Keratinocyte (primary cell): Measurements from ENCODE around the gene HMGB1. TPM values are rescaled to one million over a fixed set of nuclear protein-coding genes. Genes with fewer than 3 reads are reported as not detected.

Experiments used
- DNase-seq: peaks from one replicate; pipeline ENCODE4 v3.0.0-alpha.2; 2011; ENCODE audit warnings: low read depth, missing footprints, low spot score
- FAIRE-seq: peaks from 2 replicates; lab custom pipeline; 2011; peaks lifted over from hg19 to GRCh38; lab: Jason Lieb, UNC
- H2AFZ ChIP-seq: 2 replicates; pipeline ENCODE4 v1.6.0; 2012; ENCODE audit warnings: low read length, control low read depth, inconsistent platforms; ENCODE audit not compliant: control insufficient read depth
- H3K27ac ChIP-seq: 2 replicates; pipeline ENCODE4 v1.5.1; 2011; ENCODE audit warnings: low read length; ENCODE audit not compliant: control insufficient read depth, insufficient read depth
- H3K27me3 ChIP-seq: 3 replicates; pipeline ENCODE4 v1.6.0; 2011; ENCODE audit warnings: low read length; ENCODE audit not compliant: control insufficient read depth, insufficient read depth; ENCODE audit errors: extremely low read depth
- H3K36me3 ChIP-seq, 2 experiments: 2 replicates in 1 of 2; 3 replicates in 1 of 2; pipeline ENCODE4 v1.5.1; 2011; ENCODE audit warnings: low read length in 2 of 2, mild to moderate bottlenecking in 1 of 2; ENCODE audit not compliant: control insufficient read depth in 2 of 2, insufficient read depth in 2 of 2; ENCODE audit errors: extremely low read depth in 1 of 2
- H3K4me1 ChIP-seq: 3 replicates; pipeline ENCODE4 v1.5.1; 2011; ENCODE audit warnings: low read length; ENCODE audit not compliant: control insufficient read depth, insufficient read depth; ENCODE audit errors: extremely low read depth
- H3K4me2 ChIP-seq: 3 replicates; pipeline ENCODE4 v1.6.0; 2011; ENCODE audit warnings: low read depth, low read length; ENCODE audit not compliant: control insufficient read depth, insufficient read depth; ENCODE audit errors: extremely low read depth
- H3K4me3 ChIP-seq, 3 experiments: fragments of 200-600 bp in 1 of 3; sonication (generic) in 1 of 3; 2 replicates in 2 of 3; 3 replicates in 1 of 3; pipeline ENCODE4 v1.5.1; 2011 to 2016; ENCODE audit warnings: low read length in 3 of 3, mild to moderate bottlenecking in 3 of 3, control low read depth in 2 of 3, inconsistent platforms in 1 of 3, low read depth in 1 of 3, mixed read lengths in 1 of 3, mixed run types in 1 of 3, moderate library complexity in 1 of 3; ENCODE audit not compliant: control insufficient read depth in 2 of 3, insufficient read depth in 2 of 3; ENCODE audit errors: extremely low read depth in 1 of 3
- H3K79me2 ChIP-seq: 2 replicates; pipeline ENCODE4 v1.6.0; 2012; ENCODE audit warnings: low read length; ENCODE audit not compliant: control insufficient read depth, insufficient read depth
- H3K9ac ChIP-seq: 3 replicates; pipeline ENCODE4 v1.6.0; 2011; ENCODE audit warnings: low read length; ENCODE audit not compliant: control insufficient read depth, insufficient read depth; ENCODE audit errors: extremely low read depth
- H3K9me1 ChIP-seq: 3 replicates; pipeline ENCODE4 v1.6.0; 2011; ENCODE audit warnings: low read length; ENCODE audit not compliant: control insufficient read depth, insufficient read depth; ENCODE audit errors: extremely low read depth
- H3K9me3 ChIP-seq: 2 replicates; pipeline ENCODE4 v1.5.1; 2012; ENCODE audit warnings: low read depth, low read length; ENCODE audit not compliant: control insufficient read depth
- H4K20me1 ChIP-seq: 3 replicates; pipeline ENCODE4 v1.6.0; 2011; ENCODE audit warnings: low read length; ENCODE audit not compliant: control insufficient read depth, insufficient read depth; ENCODE audit errors: extremely low read depth
- EZH2 ChIP-seq: IDR thresholded peaks from one replicate; pipeline ENCODE4 v1.6.1; 2012; ENCODE audit warnings: inconsistent platforms, mild to moderate bottlenecking, low read length, moderate library complexity
- dilution Hi-C: fragments of 300-500 bp; cut with MboI; formaldehyde crosslinking; loops from one replicate; pipeline ENCODE4 v1.7.0; 2020; ENCODE audit warnings: low sequenced_read_pairs; ENCODE audit not compliant: extremely low pct_ligation_motif_present
- polyA plus RNA-seq, 5 experiments: library from polyadenylated mRNA; depleted of rRNA in 3 of 5; stranded (reverse) in 3 of 5; stranded (forward) in 1 of 5; unstranded in 1 of 5; fragments of >200 nt; gene quantifications; 1 replicate in 1 of 5; 2 replicates in 3 of 5; 3 replicates in 1 of 5; pipeline versions ENCODE4 v1.2.1 to v1.2.3, GENCODE V29; 2011 to 2012; ENCODE audit warnings: missing spikeins in 2 of 5, low read depth in 1 of 5, low replicate concordance in 1 of 5
- TF ChIP-seq, protein P1 (sequence below), 3 experiments: IDR thresholded peaks in 1 of 3; conservative IDR thresholded peaks in 1 of 3; optimal IDR thresholded peaks in 1 of 3; 2 replicates in 2 of 3; 3 replicates in 1 of 3; pipeline versions ENCODE3 to v1.5.1; 2011; ENCODE audit warnings: low read length in 3 of 3, mild to moderate bottlenecking in 3 of 3, moderate library complexity in 2 of 3, control low read depth in 1 of 3, inconsistent platforms in 1 of 3; ENCODE audit not compliant: insufficient read depth in 2 of 3; ENCODE audit errors: extremely low read depth in 1 of 3

Gene HMGB1
- polyA plus RNA-seq, 1 donor (not counting 4 experiments of a cell fraction or from before 2014, with no cell fraction given): 221 TPM

DNA sequence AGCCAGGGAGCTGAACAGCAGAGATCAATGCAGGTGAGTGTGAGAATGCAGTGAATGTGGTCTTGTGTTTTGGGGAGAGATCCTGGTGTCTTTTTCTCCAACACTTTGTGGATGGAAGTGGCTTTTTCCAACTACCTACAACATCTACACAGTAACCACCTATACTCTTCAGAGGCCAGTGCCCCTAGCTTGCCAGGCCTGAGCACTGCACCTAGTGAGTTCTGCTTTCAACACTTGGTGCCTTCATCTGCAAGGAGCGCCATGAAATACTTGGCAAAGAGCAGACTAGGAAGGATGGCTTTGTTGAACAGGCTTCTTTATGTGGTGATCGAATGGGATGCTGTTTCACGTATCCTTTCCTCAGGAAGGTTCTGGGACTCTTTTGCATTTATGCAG, 21.3 kb upstream of the HMGB1 start:
- no peak overlapping the region for H3K27ac ChIP-seq

DNA sequence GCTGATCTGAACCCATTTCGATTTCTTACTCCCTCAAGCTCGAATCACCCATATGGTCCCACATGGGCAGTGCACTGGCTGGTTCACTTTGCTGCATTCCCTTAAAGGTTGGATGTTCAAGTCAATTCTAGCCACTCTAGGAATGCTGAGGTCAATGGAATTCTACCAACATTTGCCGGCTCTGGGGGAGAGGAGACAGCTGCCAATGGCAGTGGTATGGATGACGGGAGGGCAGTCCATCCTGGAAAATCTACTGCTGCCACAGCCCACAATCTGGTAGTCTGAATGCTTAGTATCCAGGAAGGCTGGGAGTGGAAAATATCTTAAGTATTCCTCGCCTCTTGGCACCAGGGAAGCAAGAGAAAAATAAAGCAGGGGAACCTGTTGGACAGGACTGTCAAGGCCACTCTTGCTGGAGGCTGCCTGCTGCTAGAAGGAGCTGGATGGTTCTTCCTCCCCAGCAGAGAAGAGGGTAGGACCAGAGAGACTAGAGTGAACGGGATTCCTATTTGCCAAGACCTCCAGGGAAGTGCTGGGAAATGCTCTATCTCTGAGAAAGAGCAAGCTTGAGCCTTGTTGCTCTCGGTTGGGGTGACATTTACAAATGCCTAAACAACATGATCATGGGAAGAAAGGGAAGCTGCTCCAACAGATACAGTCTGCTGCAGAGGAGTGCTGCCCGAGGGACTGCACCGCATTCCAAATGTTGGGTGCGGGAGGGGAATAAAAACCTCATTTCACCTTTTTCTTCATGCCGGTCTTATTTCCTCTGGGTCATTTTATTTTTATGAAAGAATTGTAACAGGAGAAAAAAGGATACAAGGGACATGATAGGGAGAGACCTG, 20.7 kb upstream of the HMGB1 start:
- dilution Hi-C loops: no loop called here
- H3K4me3 ChIP-seq: no peak overlapping the region
- no peaks in the 10 kb centered on the region for H3K79me2 ChIP-seq
- H2AFZ ChIP-seq: peak overlapping the region; percentile 45
- DNase-seq: no peak
- H3K36me3 ChIP-seq: no peaks in the 10 kb centered on the region
- H3K9ac ChIP-seq: no peak overlapping the region
- no peaks in the 10 kb centered on the region for H4K20me1 ChIP-seq
- no peak for FAIRE-seq
- H3K4me2 ChIP-seq: peak overlapping the region; percentile 71
- no peaks in the 10 kb centered on the region for H3K9me3 ChIP-seq
- H3K27me3 ChIP-seq: no peaks in the 10 kb centered on the region
- no peaks in the 10 kb centered on the region for H3K9me1 ChIP-seq
- TF ChIP-seq, protein P1, sequence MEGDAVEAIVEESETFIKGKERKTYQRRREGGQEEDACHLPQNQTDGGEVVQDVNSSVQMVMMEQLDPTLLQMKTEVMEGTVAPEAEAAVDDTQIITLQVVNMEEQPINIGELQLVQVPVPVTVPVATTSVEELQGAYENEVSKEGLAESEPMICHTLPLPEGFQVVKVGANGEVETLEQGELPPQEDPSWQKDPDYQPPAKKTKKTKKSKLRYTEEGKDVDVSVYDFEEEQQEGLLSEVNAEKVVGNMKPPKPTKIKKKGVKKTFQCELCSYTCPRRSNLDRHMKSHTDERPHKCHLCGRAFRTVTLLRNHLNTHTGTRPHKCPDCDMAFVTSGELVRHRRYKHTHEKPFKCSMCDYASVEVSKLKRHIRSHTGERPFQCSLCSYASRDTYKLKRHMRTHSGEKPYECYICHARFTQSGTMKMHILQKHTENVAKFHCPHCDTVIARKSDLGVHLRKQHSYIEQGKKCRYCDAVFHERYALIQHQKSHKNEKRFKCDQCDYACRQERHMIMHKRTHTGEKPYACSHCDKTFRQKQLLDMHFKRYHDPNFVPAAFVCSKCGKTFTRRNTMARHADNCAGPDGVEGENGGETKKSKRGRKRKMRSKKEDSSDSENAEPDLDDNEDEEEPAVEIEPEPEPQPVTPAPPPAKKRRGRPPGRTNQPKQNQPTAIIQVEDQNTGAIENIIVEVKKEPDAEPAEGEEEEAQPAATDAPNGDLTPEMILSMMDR (optimal IDR thresholded peaks at IDR 0.05 in 1 of 3, IDR thresholded peaks at IDR 0.05 in 1 of 3, conservative IDR thresholded peaks at IDR 0.05 in 1 of 3; ENCODE audit: extremely low read depth in 1 of 3, insufficient read depth in 2 of 3, low read length in 3 of 3): no peak
- no peak for TF ChIP-seq EZH2
- H3K27ac ChIP-seq: no peak overlapping the region
- H3K4me1 ChIP-seq: peaks cover 15% of the 10 kb centered on the region

More for the DNA sequence above, 21.3 kb upstream of the HMGB1 start:
- peaks cover 11% of the 10 kb centered on the region for H3K4me1 ChIP-seq
- no peak for FAIRE-seq
- no peak for DNase-seq
- H3K27me3 ChIP-seq: no peaks in the 10 kb centered on the region
- dilution Hi-C loops: no loop called here
- H3K9me3 ChIP-seq: no peaks in the 10 kb centered on the region
- no peak overlapping the region for H3K9ac ChIP-seq
- no peaks in the 10 kb centered on the region for H4K20me1 ChIP-seq
- no peaks in the 10 kb centered on the region for H3K9me1 ChIP-seq
- H3K79me2 ChIP-seq: no peaks in the 10 kb centered on the region
- TF ChIP-seq, protein P1 (optimal IDR thresholded peaks at IDR 0.05 in 1 of 3, IDR thresholded peaks at IDR 0.05 in 1 of 3, conservative IDR thresholded peaks at IDR 0.05 in 1 of 3; ENCODE audit: extremely low read depth in 1 of 3, insufficient read depth in 2 of 3, low read length in 3 of 3): no peak
- no peak for TF ChIP-seq EZH2
- H2AFZ ChIP-seq: no peak overlapping the region
- H3K4me3 ChIP-seq: no peak overlapping the region
- peak overlapping the region; percentile 71 for H3K4me2 ChIP-seq
- no peaks in the 10 kb centered on the region for H3K36me3 ChIP-seq
